Right ventricle myocardium inferior (tissue), 1 donor: ENCODE measurements around the gene LYPD1. TPM values are rescaled to one million over a fixed set of nuclear protein-coding genes. Genes with fewer than 3 reads are reported as not detected.
"Not testable (repeated sequence)": the region's sequence is repeated elsewhere in the genome, so short reads cannot be mapped to it uniquely, and the experiment has no call there.

Source experiments
- ATAC-seq: fragments of 200-7000 bp; cut with Tn5 transposase; one replicate; pipeline ENCODE4 v1.9.1; 2020; ENCODE audit warnings: mild to moderate bottlenecking, moderate library complexity
- DNase-seq: peaks from one replicate; pipeline ENCODE4 v3.0.0; 2021; ENCODE audit errors: missing footprints
- intact Hi-C: fragments of 100-400 bp; cut with DNase I; formaldehyde crosslinking; loops from one replicate; pipeline ENCODE4 v1.11.0; 2022
- long read RNA-seq: library from polyadenylated mRNA; unstranded; transcript quantifications from one replicate; pipeline ENCODE4 v2.0.0, GENCODE V29; 2021
- total RNA-seq: library from RNA; stranded (reverse); fragmentation: NEBNext Ultra II Directional; extraction: Animal tissue kit (Norgen Biotek cat#: 25700); gene quantifications from one replicate; pipeline ENCODE4 v1.2.1, GENCODE V29; 2021
- donor health status: DM: no; HTN: yes; CAD: no; lungs with severe emphysema.

LYPD1 gene, protein sequence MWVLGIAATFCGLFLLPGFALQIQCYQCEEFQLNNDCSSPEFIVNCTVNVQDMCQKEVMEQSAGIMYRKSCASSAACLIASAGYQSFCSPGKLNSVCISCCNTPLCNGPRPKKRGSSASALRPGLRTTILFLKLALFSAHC
- total RNA-seq, result not detected
- long read RNA-seq, result 0 reads

- peak; percentile 43 for ATAC-seq
- intact Hi-C loops, result no loop called here
- DNase-seq, result no peak
Observed at GRCh38 chr2:132669908-132670495, at the start of gene LYPD1. TSS of gene LYPD1 (minus strand) at chr2:132670205. CDS start at chr2:132669932, 273 bp downstream.

- intact Hi-C loops, result no loop called here
- DNase-seq (no peak), ATAC-seq (no peak)
Observed at GRCh38 chr2:132719480-132719879, 49.5 kb upstream of the LYPD1 start.

DNA sequence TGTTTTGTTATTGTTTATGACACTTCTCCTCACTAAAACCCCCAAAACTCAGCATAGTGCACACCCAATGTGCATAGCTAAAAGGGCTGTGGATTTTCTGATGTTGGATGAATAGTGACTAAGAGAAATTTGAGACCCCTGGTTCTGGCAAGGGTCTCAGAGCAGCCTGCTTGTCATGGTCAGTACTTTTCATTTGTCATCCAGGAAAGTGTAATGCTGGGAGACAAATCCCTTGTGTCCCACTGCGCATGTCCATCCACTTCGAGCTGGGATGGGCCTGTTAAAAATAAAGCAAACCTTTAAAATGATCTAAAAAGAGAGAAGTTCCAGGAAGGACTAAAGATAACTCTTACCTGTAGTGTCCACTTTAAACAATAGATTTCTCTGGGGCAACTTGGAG lies 46.9 kb upstream of the LYPD1 start:
- intact Hi-C loops, result no loop called here
- no peak for ATAC-seq
- DNase-seq, result no peak

DNA sequence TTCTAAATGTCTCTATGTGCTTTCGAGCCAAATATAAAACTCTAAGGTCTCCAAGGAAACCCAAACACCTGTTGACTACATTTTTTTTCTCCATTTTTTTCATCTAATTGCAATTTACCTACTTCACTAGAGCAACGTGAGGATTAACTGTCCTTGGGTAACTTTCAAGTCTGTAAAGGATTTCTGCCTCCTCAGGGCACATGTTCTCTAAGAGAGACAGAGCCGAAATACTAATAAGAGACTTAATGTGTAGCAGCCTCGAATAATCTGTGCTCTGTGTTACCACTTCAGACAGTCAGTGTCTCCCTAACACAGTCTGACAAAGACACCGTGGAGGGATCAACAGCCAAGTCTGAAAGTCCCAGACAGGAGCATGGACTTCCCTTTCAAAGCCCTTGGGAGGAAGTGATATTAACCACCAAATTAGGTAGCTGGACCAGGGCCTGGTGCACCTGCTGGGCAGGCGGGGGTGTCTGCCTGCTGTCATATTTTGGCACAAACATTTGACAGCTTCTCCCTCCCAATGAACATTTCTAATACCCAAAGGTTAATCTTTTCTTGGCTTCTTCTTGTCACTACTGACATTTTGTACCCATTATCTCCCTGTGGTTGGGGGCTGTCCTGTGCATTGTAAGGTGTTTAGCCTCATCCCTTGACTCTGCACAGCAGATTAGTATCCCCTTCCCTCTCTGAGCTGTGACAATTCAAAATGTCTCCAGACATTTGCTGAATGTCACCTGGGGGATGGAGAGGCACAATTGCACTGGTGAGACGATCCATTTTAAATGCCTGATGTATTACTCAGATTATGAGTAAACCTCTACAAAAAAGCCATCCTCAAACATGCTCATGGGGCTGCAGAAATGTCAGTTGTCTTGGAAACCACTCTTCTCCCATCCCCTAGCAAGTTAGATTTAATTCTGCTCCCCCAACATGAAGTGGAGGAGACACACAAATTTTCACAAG lies 45.7 kb upstream of the LYPD1 start:
- DNase-seq, result no peak
- intact Hi-C loops, result no loop called here
- no peak for ATAC-seq

DNA sequence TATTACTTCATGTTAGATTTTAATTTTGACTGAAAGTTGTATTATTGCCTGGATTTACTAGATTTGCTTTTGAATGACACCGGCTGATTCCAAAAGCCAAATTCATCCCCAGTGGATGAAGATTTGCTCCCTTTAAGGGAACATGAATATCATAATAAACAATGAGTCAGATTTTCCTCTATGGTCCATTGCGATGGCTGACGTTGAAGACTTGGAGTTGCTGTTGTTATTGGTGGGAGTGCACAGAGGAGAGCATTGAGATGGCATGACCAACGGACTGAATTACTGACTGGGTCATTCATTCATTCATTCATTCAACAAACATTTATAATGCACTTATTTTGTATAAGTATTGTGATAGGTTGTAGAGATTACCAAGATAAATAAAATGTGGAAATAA lies 33.4 kb upstream of the LYPD1 start:
- DNase-seq (no peak), ATAC-seq (no peak)
- intact Hi-C loops, result no loop called here

DNA sequence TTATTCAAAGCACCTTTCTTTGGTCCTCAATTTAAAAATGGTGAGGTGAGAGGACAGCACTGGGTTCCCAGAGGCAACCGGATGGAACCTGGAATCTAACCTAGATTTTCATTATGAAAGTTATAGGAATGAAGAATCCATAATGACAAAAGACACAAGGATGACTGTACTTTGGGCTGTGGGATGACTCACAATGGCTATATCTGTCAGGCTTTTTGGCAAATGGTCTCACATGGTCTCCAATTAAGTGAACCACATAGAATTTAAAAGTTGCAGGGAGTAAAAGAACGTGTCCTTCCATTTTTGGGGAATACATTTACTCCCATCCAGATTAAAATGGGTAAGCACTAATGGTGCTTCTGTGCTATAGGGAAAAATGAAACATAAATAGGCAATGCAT lies 31.8 kb upstream of the LYPD1 start:
- intact Hi-C loops, result no loop called here
- ATAC-seq (no peak), DNase-seq (no peak)

DNA sequence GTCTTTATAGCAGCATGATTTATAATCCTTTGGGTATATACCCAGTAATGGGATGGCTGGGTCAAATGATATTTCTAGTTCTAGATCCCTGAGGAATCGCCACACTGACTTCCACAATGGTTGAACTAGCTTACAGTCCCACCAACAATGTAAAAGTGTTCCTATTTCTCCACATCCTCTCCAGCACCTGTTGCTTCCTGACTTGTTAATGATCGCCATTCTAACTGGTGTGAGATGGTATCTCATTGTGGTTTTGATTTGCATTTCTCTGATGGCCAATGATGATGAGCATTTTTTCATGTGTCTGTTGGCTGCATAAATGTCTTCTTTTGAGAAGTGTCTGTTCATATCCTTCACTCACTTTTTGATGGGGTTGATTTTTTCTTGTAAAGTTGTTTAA lies 29.8 kb upstream of the LYPD1 start:
- intact Hi-C loops, ATAC-seq, DNase-seq: not testable (repeated sequence)

- DNase-seq, ATAC-seq, intact Hi-C loops: not testable (repeated sequence)
Observed at GRCh38 chr2:132698347-132698746, 28.3 kb upstream of the LYPD1 start.

GRCh38 chr2:132697556-132698205 lies 27.7 kb upstream of the LYPD1 start:
- DNase-seq, result no peak
- intact Hi-C loops, result no loop called here
- no peak for ATAC-seq

DNA sequence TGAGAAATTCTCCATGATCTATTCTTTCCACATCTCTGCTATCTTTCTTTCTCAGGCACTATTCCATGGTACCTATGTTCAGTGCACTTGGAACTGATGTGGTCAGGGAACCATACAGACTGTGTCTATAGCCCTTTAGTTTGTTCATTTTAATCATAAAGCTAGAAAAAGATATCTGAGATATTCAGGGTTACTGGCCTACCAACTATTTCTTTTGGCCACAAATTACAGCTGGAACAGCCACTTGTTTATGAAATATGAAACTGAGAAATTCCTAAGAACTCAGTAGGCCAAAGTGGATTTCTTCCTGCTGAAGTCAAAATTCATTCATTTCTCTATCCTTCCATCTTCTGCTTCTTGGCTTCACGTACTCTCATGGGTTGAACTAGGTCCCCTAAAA lies 22.8 kb upstream of the LYPD1 start:
- no peak for DNase-seq
- ATAC-seq, result no peak

GRCh38 chr2:132691556-132691955 lies 21.6 kb upstream of the LYPD1 start:
- intact Hi-C loops, result no loop called here
- no peak for ATAC-seq
- DNase-seq, result no peak

More for the DNA sequence above, 22.8 kb upstream of the LYPD1 start:
- intact Hi-C loops, result no loop called here

- ATAC-seq (no peak), DNase-seq (no peak)
- intact Hi-C loops, result no loop called here
Observed at GRCh38 chr2:132690664-132691303, 20.8 kb upstream of the LYPD1 start.

GRCh38 chr2:132681766-132682165 lies 11.8 kb upstream of the LYPD1 start:
- ATAC-seq, result no peak
- DNase-seq, result no peak
- intact Hi-C loops, result no loop called here

DNA sequence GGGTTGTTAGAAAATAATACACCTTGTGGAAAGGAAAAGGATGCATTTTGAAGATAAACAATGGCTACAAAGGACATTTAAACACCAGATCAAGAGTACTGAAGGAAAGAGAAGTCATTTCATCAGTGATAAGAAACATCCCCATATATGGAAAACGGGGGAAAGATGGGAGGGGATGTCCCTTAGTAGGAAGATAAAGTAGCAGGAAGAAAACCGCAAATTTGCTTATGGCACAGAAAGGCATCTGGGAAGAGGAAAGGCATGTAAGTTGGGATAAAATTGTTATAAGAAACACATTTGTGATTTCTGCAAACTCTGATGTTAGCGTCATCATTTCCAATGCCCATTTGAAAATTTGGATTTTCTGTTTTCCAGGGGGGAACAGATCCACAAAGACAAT lies 10.5 kb upstream of the LYPD1 start:
- no peak for ATAC-seq
- intact Hi-C loops, result no loop called here

GRCh38 chr2:132678483-132678882 lies 8.5 kb upstream of the LYPD1 start:
- intact Hi-C loops, result no loop called here
- ATAC-seq (no peak), DNase-seq (no peak)

More for the DNA sequence above, 10.5 kb upstream of the LYPD1 start:
- no peak for DNase-seq

- ATAC-seq (no peak), DNase-seq (no peak)
- intact Hi-C loops, result no loop called here
Observed at GRCh38 chr2:132677661-132678060, 7.7 kb upstream of the LYPD1 start.

GRCh38 chr2:132676999-132677398 lies 7.0 kb upstream of the LYPD1 start:
- ATAC-seq (no peak), DNase-seq (no peak)
- intact Hi-C loops, result no loop called here

DNA sequence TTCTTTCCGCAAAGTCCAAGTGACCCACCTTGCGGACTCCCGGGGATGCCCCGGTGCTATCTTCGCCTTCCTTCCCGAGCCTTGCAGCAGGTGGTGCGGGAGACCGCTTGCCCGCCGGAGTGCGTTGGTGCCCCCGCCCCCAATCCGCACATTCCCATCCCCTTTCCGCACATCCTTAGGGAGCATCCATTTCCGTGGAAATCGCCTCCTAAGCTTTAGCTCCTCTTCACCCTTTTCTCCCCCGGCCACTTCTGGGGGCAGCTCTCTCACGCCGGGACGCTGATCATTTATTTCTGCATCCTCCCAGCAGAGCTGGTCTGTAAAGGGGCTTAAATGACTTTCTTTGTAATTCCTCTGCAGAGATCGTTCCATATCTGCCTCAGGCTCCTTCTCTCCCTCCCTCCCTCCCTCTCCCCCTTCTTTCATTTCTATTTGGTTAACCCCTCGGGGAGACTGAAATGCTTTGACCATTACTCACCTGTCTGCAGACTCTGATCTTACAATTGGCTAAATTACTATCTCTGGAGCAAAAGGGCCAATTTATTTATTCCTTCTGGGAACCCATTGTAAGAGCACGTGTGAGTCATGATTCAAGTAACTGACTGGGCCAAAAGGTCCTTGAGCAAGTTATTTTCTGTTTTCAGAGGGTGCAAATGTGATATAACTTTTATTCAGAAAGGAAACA lies 1.3 kb upstream of the LYPD1 start:
- no peak for ATAC-seq
- intact Hi-C loops, result no loop called here
- no peak for DNase-seq
